GM18517 (cell line): ENCODE data around the gene NFIA.

Experiments used
- ATAC-seq: cut with Tn5 transposase; IDR thresholded peaks from one replicate; pipeline ENCODE4 v1.9.1; 2021; ENCODE audit warnings: mild to moderate bottlenecking, moderate library complexity; ENCODE audit not compliant: unreplicated experiment

Gene NFIA

DNA sequence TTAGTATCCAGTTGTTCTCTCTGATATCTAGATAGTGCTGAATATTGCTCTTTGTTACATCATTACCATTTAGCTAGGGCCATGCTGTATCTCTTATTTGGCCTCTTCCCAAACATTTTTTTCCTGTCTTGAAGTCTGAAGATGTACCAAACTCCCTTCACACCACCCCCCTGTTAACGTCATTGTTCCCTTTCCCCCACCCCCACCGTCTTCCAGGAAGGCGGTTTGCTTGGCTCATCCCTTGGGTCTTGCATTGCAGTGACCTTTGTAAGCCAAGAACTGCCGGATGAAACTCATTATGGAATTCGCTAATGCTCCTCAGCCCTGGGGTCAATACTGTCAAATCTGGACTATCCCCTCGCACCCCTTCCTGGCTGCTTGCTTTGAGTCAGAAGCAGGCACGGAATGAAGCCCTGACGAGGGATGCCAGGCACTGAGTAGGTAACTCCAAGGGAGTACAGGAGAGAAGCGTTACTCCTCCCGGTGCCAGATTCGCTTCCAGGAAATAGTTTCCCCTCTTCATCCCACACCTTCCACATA is 359.4 kb downstream of the NFIA start:
- no peak for ATAC-seq

DNA sequence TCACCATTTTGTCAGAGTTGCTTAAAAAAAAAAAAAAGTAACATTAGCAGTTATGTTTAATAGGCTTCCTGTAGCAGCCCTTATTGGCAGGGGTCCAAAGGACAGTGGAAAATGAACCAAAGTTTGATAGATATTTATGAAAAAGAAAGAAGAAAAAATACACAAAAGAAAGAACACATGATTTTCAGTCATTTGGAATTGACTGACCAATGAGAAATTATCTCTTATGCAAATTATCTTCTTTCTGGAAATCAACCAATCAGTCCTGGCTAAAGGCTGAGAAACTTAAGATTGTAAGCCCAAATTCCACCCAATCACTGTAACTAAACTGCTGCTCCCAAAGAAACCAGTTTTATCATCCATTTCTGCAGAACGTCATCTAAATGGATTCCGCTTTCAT is 360.2 kb downstream of the NFIA start:
- ATAC-seq: no peak

DNA sequence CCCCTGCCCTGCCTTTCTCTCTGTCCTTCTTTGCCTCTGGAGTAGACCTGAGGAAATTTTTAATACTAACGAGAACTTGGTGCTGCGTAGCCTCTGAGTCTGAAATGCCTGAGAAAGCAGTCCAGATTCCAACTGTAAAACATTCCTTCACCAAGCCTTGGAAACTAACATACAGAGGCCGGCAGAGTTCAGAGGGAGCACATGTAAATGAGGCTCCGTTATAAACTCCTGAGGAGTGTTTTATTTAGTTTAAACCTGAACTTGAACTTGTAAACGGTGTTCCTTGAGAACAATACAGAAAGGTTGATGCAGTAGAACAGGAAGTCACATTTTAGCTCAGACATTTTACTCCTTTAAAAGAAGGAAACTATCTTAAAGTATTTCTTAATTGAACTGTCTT is 361.9 kb downstream of the NFIA start:
- ATAC-seq: no peak

GRCh38 chr1:61445269-61445825 is 363.0 kb downstream of the NFIA start:
- ATAC-seq: no peak

DNA sequence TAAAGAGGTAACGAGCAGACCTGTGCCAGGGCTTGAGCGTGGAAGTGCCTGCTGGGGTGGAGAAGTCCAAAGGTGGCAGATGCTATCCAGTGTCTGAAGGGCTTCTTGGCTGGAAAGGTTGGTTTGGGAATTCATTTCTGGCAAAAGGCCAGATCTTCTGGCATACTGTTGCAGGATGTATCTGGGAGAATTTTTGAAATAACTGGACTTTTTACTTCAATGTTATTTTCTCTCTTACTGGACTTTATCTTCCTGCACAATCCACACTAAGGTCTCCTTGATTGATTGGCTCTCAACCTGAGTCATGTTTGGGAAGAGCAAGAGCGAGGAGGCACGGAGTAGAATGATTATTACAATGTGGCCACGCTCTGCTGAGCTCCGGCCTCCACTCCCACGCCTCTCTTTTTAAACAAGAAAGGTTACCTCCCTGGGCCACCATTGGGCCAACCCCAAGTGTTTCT is 364.2 kb downstream of the NFIA start:
- ATAC-seq: no peak

- no peak for ATAC-seq
Observed at GRCh38 chr1:61447106-61447967, 365.0 kb downstream of the NFIA start.

GRCh38 chr1:61447968-61448430 is 365.6 kb downstream of the NFIA start:
- ATAC-seq: no peak

- ATAC-seq: no peak
Observed at GRCh38 chr1:61448914-61449313, 366.6 kb downstream of the NFIA start.

- no peak for ATAC-seq
Observed at GRCh38 chr1:61449410-61449809, 367.0 kb downstream of the NFIA start.

- no peak for ATAC-seq
Observed at GRCh38 chr1:61450454-61450853, 368.1 kb downstream of the NFIA start.

DNA sequence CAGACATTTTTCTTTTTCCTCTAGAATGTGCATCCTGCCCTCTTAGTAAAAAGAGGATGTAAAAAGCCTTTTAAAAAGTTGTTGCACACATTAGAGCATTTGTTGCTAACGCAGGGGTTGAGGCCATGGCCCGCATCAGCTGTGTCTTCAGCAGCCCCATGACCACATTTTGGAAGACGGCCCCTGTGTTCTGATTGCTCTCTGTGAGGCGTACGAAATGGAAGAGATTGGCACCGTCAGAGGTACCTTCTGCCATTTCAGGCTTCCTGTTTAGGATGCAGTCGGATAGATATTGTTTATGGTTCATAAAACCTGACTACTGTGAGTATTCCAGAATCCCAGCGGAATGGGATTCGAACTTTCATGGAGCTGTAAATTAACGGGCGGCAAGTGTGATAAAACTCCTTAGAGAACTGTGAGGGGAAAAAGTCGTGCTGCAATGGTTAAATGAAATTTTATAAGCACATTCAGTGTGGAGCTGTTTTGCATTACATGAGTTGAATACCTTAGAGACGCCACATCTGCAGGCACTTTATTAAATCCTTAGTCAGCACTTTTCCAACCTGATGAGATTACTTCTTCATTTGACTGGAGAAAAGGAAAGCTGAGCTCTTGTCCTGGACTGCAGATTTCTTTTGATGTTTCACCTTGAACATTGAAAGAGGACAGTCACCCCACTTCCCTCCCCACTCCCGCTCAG is 368.7 kb downstream of the NFIA start:
- no peak for ATAC-seq

- ATAC-seq: no peak
Observed at GRCh38 chr1:61451572-61451968, 369.2 kb downstream of the NFIA start.

- no peak for ATAC-seq
Observed at GRCh38 chr1:61452176-61453035, 370.0 kb downstream of the NFIA start.

DNA sequence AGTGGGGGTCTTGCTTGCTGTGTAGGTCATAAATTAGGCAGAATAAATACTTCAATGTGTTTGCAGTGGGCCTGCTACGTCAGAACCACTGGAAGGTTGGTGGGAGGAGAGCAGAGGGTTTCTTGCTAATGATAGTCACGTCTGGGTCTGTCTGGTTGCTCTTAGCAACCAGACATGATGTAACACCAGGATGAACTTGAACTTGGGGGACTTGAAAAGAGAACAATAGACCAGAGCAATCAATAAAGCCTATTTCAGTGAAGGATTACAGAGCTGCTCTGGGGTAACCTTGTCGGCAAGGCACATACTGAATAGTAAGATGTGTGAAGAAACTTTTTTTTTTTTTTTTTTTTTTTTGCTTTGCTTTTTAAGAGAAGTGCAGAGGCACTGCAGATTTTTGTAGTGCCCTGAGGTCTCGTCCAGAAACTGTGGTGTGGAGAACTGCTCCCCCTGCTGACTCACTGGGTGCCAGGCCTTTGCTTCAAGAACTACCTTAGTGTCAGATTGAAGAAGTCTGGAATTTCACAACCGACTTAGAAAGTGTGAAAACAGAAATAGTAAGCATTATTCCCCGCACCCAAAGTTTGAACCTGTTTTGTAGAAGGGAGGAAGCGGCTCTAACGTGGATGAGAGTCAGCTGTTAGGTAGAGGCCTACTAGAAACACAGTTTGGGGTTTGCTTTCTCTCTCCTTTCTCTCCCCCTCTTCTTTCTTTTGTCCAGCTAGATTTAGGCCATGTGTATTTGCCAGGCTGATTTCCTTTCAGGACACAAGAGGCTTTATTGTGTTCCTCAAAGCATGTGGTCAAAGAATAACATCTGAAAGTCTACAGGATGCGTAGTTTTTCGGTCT is 371.0 kb downstream of the NFIA start:
- peak; percentile 91 for ATAC-seq

- ATAC-seq: no peak
Observed at GRCh38 chr1:61455400-61455799, 373.0 kb downstream of the NFIA start.

DNA sequence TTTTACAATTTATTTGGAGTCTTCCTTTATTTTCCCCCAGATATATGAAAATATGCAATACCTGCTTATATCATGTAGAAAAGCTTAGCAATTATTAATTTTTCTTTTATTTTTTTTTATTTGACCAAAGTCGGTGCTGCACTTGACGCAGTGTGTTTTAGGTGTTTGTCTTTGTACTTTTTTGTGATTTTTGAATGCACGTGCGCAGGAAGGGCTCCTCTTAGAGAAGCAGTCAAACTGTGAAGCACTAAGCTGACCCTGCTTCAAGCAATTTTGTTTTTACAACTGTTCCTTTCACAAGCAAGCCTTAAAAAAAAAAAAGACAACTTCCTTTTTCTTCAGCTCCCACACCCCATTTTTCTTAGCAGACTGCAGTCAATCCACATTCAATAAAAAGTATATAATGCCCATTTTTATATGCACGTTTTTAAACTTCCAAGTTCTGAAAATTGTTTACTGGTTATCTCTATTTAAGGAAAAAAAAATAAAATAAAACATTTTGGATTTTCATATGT is 375.2 kb downstream of the NFIA start:
- ATAC-seq: no peak

DNA sequence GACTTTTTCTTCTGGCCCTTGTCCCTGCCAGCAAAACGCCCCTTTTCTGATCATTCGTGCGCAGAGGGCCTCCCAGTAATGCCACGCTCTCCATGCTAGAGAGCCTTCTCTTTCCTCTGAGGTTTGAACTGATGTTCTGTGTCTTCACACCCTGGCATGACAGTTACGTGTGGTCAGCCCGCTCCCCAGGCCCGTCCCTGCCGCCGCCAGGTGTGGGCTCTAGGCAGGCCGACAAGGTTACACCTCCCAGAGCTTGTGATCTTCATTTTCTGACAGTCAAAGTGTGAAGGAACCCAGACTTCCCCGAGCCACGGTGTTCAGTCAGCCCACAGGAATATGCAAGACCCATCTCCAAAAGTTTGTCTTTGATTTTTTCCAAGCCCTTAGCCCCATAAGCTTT is 377.0 kb downstream of the NFIA start:
- no peak for ATAC-seq

- ATAC-seq: no peak
Observed at GRCh38 chr1:61460191-61460590, 377.8 kb downstream of the NFIA start.
